Ramos (cell line): ENCODE results near the gene SNX8.

Experiments
- in situ Hi-C: fragments of 300-500 bp; cut with MboI; formaldehyde crosslinking; loops from one replicate; pipeline ENCODE4 v1.14.3; 2022; ENCODE audit warnings: low sequenced_read_pairs; ENCODE audit not compliant: unreplicated experiment

The SNX8 gene

DNA sequence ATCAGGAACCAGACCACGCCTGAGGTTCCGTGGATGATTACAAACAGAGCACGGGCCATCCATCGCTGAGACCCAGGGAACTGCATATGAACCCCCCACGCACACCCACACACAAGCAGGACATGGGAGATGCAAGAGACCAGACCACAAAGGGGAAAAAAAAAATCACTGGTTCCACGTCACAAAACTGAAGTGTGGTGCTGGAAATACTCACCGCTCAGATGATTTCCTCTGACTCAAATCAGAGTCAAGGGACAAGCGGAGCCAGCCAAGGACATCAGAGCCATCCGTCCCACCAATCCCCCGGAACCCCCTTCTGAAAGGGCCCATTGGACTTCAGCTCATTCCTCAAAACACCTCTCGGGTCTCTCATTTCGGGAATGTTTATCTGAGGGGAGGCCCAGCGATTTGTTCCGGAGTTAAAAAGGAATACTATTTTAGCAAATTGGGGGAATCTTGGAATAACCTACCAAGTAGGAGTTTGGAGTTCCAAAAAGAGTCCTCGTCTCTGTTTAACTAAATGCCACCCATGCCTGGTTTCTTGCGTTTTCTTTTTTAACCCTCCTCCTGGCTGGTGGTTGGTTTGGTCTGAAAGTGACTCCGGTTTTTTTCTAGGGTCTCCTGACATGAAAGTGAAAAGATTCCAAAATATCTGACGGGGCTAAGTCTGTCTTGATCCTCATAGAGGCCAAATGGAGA is 15.0 kb downstream of the SNX8 start:
- in situ Hi-C loops, result no loop called here

DNA sequence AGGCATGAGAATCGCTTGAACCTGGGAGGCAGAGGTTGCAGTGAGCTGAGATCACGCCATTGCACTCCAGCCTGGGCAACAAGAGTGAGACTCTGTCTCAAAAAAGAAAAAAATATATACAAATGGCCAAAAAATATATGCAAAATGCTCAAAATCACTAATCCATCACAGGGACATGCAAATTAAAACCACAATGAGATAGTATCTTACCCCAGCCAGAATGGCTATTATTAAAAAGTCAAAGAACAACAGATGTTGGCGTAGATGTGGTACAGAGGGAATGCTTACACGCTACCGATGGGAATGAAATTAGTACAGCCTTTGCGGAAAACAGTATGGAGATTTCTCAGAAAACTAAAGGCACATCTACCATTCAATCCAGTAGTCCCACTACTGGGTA is 17.4 kb downstream of the SNX8 start:
- in situ Hi-C loops, result no loop called here

GRCh38 chr7:2295936-2296620 is 18.2 kb downstream of the SNX8 start:
- in situ Hi-C loops, result no loop called here

- in situ Hi-C loops, result no loop called here
Measured at GRCh38 chr7:2290877-2291276, 23.4 kb downstream of the SNX8 start.

DNA sequence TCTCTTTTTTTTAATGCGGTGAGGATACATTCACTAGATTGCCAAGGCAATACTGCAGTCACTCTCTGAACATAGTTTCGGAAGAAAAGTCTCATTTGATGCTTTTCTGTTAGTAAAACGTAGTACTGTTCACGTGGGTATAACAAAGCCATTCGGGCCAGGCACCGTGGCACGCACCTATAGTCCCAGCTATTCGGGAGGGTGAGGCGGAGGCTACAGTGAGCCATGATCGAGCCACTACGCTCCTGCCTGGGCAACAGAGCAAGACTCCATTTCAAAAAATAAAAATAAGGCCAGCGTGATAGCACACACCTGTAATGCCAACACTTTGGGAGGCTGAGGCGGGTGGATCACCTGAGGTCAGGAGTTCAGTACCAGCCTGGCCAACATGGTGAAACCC is 24.6 kb downstream of the SNX8 start:
- in situ Hi-C loops, result no loop called here

GRCh38 chr7:2289111-2289586 is 25.1 kb downstream of the SNX8 start:
- in situ Hi-C loops, result no loop called here

GRCh38 chr7:2288503-2288902 is 25.7 kb downstream of the SNX8 start:
- in situ Hi-C loops, result no loop called here

DNA sequence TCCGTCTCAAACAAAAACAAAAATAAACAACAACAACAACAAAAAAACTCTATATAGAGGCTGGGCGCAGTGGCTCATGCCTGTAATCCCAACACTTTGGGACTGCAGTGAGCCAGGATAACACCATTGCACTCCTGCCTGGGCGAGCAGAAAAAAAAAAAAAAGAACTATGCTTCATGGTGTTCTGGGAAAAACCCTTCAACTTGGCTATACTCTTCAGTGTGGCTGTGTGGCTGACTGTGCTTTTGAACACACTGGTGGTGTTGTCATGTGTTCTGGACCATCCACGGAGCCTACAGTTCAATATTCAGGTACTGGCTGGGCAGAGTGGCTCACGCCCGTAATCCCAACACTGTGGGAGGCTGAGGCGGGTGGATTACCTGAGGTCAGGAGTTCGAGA is 26.5 kb downstream of the SNX8 start:
- in situ Hi-C loops, result no loop called here

- in situ Hi-C loops, result no loop called here
Measured at GRCh38 chr7:2283074-2283473, 31.2 kb downstream of the SNX8 start.

DNA sequence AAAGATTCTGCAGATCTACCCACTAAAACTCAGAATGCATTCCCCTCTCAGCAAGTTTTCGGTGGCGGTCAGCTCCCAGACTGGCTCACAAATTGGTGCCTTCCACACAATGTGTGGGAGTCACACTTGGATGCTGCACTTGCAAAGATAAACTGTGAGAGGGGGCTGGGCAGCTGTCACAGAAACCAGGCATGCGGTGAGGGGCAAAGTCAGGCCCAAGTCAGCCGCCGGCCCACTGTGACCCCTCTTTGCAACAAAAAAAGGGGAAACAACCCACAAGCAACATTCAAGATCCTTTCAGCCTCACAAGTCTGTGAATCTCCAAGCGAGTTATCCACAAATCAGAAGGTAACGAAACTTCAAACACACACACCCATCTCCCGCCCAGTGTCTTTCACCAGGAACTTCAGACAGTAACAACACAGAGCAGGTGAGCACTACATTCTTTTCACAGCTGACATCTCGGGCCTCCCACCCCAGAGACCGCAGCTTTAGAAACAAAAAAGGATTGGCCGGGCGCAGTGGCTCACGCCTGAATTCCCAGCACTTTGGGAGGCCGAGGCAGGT is 32.0 kb downstream of the SNX8 start:
- in situ Hi-C loops, result no loop called here

GRCh38 chr7:2281541-2281940 is 32.7 kb downstream of the SNX8 start:
- in situ Hi-C loops, result no loop called here

GRCh38 chr7:2280424-2280823 is 33.8 kb downstream of the SNX8 start:
- in situ Hi-C loops, result no loop called here

DNA sequence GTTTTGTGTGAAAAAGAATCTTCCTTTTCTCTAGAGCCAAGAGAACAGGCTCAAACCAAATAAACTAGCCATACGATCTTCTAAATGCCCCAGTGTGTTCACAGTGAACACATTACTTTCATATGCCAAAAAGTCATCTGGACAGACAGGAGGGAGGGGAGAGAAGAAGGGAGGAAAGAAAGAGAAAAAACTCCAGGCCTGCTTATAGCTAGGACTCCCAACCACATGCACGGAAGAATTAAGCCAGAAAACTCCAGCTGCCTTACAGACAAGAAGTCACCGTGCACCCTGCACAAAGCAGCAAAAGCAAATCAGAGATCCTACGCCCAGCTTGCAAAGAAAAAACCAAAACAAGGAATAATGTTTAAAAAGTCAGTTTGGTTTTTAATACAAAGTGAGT is 34.3 kb downstream of the SNX8 start:
- in situ Hi-C loops, result no loop called here

- in situ Hi-C loops, result no loop called here
Measured at GRCh38 chr7:2278026-2278425, 36.2 kb downstream of the SNX8 start.

- in situ Hi-C loops, result no loop called here
Measured at GRCh38 chr7:2276107-2276506, 38.1 kb downstream of the SNX8 start.

DNA sequence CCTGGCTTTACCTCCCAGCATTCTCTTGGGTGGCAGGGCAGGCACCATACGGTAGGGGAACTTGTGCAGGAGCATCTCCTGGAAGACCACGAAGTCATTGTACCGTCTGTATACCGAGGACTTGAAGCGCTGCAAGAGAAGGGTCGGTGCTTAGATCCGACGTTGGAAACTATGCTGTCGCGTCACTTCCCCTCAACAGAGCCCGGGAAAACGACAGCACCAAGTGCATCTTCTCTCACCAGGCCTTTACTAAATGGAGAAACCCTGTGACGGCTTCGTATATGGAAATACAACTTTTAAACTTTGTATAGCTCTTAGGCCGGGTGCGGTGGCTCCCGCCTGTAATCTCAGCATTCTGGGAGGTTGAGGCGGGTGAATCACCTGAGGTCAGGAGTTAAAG is 39.1 kb downstream of the SNX8 start:
- in situ Hi-C loops, result no loop called here

DNA sequence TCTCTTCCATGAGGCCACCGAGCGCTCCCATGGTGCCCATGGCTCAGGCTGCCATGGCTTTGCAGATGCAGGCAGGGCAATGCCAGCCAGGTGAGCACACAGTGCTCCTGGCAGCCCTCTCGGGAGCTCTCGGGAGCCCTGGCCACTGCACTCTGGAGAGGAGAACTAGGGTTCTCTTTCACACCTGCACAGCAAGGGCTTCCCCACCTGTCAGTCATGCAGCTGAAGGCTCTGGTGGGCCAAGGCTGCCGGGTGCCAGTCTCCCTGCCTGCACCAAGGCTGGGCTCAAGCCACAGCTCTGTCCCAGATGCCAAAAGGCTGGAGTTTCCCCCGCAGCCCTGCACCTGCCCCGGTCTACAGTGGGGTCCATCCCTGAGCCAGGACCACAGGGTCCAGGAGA is 39.6 kb downstream of the SNX8 start:
- in situ Hi-C loops, result no loop called here

- in situ Hi-C loops, result no loop called here
Measured at GRCh38 chr7:2273866-2274265, 40.4 kb downstream of the SNX8 start.

DNA sequence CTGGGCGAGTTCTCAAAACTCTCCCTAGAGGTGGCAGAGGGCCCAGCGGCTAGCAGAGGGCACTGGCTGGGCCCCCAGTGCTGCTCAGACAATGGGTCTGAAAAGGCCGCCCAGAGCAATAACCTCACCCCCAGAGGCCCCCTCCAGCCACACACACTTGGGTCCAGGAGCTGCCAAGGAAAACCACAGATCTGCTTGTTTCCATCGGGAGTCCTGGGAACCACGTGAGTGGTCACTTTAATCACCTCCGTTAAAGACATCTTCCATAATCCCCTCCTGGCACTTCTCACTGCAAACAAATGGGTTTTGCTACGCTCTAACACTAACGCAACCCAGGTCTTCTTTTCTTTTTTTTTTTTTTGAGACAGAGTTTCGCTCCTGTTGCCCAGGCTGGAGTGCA is 42.2 kb downstream of the SNX8 start:
- in situ Hi-C loops, result no loop called here

DNA sequence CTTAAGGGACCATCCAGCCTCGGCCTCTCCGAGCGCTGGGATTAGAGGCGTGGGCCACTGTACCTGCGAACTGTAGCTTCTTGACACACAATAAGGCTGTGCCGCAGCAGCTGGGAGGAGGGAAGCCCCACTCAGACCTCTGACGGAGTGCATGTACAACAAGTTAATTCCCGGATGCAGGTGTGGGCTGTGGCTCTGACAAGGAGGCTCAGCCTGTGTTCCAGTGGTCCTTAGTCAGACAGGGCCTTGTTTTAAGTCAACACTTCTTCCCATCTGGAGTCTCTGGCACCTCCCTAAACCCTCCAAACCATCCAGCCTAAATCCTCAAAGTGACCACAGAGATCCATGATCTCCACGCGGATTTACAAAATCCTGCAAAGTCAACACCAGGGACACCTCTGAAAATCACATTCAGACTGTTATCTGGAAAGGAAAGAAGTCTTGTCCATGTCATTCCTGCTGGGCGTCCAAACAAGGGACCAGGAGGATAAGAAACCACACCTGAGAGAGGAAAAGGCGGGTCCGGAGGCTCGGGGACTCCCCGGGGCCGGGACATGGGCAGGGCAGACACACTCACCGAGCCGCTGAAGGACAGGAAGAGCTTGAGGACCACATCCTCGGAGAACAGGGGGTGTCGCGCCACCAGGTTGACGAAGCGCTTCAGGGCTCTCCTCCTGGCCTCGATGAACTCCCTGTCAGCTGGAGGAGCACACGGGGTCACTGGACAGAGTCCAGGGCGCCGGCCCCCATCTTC is 42.8 kb downstream of the SNX8 start:
- in situ Hi-C loops, result no loop called here

DNA sequence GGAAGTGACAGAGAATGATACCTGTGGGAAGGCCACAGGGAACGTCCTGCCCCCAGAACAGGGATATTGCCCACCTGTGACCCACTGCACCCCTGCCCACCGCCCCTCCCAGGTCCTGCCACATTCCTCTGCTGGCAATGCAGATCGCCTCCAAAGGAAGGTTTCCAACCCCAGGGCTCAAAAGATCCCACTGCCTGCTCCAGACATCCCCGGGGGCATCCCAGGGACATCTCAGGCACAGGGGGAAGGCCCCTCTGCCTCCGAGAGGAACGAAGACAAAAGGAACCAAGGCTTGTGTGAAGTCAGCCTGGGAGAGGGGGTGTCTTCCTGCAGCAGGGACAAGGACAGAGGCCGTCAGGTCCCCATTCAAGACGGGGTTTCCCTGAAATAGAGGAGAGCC is 43.7 kb downstream of the SNX8 start:
- in situ Hi-C loops, result no loop called here
